ENCODE data around the gene ACTA2.

ACTA2 gene

DNA sequence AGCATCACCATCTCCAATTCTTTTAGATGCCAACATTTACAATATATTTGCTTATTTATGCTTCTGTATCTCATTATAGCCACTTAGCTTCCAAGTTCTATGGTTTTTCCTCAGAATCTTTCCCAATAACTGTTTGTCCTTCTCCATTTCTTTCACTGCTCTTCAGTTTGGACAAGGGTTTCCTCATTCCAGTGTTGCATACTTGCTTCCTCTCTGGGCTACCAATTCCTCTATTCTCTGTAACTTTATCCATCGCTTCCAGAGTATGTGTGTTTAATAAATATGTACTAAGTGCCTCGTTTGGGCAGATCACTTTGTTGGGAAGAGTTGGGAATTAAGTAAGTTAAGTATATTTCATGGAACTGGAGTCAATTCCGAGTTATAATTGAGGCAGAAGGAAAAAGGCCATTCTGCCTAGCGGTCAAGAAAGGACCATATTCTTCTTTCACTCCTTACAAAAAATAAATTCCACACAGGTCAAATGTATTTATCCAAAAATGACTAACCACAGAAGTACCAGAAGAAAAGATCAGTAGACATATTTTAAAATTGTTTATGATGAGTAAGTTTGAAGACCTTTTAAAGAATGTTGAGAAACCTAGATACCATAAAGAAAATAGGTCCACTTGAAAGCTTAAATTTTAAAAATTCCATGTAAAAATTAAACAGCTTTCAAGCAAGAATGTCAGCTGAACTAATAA lies 61.7 kb downstream of the ACTA2 start:
- no peak for DNase-seq (ENCODE audit: low read depth)

DNA sequence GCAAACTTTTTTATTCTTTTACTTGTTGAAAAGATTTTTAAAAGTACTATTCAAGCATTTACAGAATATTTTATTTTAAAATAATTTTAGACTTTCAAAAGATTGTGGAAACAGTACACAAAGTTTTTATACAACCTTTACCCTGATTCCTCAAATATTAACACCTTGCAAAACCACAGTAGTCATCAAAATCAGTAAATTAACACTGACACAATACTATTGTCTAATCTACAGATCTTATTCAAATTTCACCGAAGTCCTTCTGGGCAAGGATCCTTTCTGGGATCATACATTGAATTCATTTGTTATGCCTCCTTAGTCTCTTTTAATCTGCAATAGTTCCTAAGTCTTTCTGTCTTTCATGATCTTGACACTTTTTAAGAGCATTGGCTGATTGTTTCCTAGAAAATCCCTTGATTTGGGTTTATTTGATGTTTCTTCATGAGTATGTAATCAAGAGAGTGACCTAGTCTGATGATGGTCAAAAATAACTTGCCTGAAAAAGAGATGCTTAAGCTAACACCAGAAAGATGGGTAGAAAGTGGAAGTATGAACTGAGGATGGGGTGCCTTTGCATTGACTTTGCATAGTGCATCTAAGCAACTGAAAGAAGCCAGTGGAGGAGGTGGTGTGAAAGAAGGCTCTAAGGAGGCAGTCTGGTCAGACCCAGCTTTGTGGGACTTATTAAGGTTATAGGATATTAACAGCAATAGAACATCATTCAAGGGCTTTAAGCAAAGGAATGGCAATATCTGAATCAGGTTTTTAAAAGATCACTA lies 62.8 kb downstream of the ACTA2 start:
- no peak for DNase-seq (ENCODE audit: low read depth)

DNA sequence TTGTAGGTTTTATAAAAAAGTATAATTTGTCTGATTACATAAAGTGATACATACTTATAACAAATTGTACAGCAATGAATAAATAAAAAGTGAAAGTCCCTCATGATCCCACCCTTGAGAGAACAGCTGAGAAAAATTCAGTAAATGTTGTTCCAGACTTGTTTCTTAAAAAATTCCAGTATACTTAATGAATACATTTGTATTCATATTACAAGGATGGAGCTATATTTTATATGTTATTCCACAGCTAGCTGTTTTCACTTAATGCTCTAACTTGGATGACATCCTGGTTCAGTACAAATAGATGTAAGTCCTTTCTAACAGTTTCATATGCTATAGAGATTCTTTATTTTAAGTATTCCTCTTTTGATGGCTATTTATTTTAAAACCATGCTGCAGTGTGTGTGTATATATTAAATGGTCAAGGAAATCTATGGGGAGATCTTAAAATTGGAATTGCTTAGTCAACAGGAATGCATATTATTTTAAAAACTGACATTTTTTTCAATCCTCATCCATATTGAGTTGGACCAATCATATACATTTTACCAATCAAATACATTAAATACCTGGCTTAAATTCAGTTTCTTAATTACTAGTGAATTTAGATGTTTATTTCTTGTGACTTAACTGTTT lies 63.6 kb downstream of the ACTA2 start:
- no peak for DNase-seq (ENCODE audit: low read depth)

- no peak for DNase-seq (ENCODE audit: low read depth)
These were observed 66.0 kb downstream of the ACTA2 start for GRCh38 chr10:88886557-88886956.
